ENCODE results near the gene MARCKS. TPM values are rescaled to one million over a fixed set of nuclear protein-coding genes. Genes with fewer than 3 reads are reported as not detected.

MARCKS gene
- total RNA-seq, 4 donors from 2014 or later: 51.5 to 91.3 (median 56.8) TPM

- 75 to 88% methylated on average over 3 of the region's 3 CpGs for WGBS, 2 donors
These were observed 32.3 kb upstream of the MARCKS start for GRCh38 chr6:113824866-113825265.

GRCh38 chr6:113825781-113826180 lies 31.4 kb upstream of the MARCKS start:
- Histone ChIP-seq H3K4me1 (peaks cover 3 to 13% (median 4%) of the 10 kb centered on the region in 3 donors), H3K4me3 (no peak overlapping the region), H3K36me3 (no peaks in the 10 kb centered on the region), H3K27ac (peak overlapping the region in 1 of 4 donors; percentile 38), H3K27me3 (no peaks in the 10 kb centered on the region), H3K9me3 (no peaks in the 10 kb centered on the region)
- TF ChIP-seq CTCF (IDR thresholded peaks at IDR 0.05) (no peak), POLR2A (IDR thresholded peaks at IDR 0.05) (no peak)
- WGBS, 2 donors: 16 to 18% methylated on average over 5 of the region's 5 CpGs
- intact Hi-C loops (cut with DNase I): no loop called here
- no peak for DNase-seq

More at GRCh38 chr6:113824866-113825265, 32.3 kb upstream of the MARCKS start:
- intact Hi-C loops (cut with DNase I): no loop called here
- DNase-seq: no peak
- Histone ChIP-seq H3K27me3 (no peaks in the 10 kb centered on the region), H3K36me3 (no peaks in the 10 kb centered on the region), H3K4me3 (no peak overlapping the region), H3K27ac (peak overlapping the region in 2 of 4 donors; percentile 36 to 44), H3K9me3 (no peaks in the 10 kb centered on the region), H3K4me1 (peaks cover 3 to 13% (median 4%) of the 10 kb centered on the region in 3 donors)
- TF ChIP-seq CTCF (IDR thresholded peaks at IDR 0.05) (no peak), POLR2A (IDR thresholded peaks at IDR 0.05) (no peak)

GRCh38 chr6:113828984-113829695 lies 28.0 kb upstream of the MARCKS start:
- DNase-seq: no peak
- Histone ChIP-seq H3K4me3 (no peak overlapping the region), H3K9me3 (no peaks in the 10 kb centered on the region), H3K27me3 (no peaks in the 10 kb centered on the region), H3K36me3 (no peaks in the 10 kb centered on the region), H3K27ac (no peak overlapping the region), H3K4me1 (peaks cover 3 to 13% (median 4%) of the 10 kb centered on the region in 3 donors)
- intact Hi-C loops (cut with DNase I): no loop called here
- no peak for TF ChIP-seq CTCF (IDR thresholded peaks at IDR 0.05)
- TF ChIP-seq POLR2A (IDR thresholded peaks at IDR 0.05): no peak
- WGBS, 2 donors: 71 to 83% methylated on average over 4 of the region's 4 CpGs

DNA sequence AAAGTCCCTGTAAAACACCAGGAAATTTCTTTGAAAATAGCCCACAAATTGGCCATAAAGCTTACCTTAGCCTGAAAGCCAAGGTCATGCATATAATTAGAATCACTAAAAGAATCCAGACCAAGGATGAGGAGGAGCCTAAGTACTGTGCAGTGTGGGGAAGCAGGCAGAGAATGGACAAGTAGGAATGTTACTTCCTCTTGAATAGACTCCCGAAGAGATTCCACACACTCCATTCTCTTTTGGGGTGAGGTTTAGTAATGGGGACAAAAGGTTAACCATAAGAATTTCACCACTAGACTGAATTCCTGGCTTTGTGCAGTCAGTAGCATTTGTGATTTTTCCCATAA lies 27.5 kb upstream of the MARCKS start:
- Histone ChIP-seq H3K36me3 (no peaks in the 10 kb centered on the region), H3K9me3 (no peaks in the 10 kb centered on the region), H3K27ac (no peak overlapping the region), H3K27me3 (no peaks in the 10 kb centered on the region), H3K4me3 (no peak overlapping the region), H3K4me1 (peaks cover 3 to 13% (median 4%) of the 10 kb centered on the region in 3 donors)
- WGBS, 2 donors: 52 to 67% methylated on average over 1 of the region's 1 CpG
- intact Hi-C loops (cut with DNase I): no loop called here
- DNase-seq: no peak
- TF ChIP-seq POLR2A (IDR thresholded peaks at IDR 0.05) (no peak), CTCF (IDR thresholded peaks at IDR 0.05) (no peak)

DNA sequence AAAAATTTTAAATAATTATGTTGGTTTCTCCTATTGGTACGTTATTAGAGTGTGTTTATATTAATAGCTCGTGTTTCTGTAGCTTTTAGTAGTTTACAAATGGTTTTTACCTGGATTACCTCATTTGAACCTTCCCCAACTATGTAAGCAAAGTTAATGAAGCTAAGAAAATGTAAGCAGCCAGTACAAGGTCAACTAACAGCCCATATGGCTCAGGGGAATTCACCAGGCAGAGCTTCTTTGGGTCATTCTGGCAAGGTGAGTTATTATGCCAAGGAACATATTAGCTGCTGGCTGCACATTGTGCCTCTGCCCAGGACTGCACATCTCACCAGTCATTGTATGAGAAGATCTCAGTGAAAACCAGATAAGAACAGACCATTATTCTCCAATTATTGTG lies 27.0 kb upstream of the MARCKS start:
- no peak overlapping the region for H3K27ac ChIP-seq
- H3K27me3 ChIP-seq: no peaks in the 10 kb centered on the region
- TF ChIP-seq POLR2A (IDR thresholded peaks at IDR 0.05) (no peak), CTCF (IDR thresholded peaks at IDR 0.05) (no peak)
- WGBS, 2 donors: 53 to 80% methylated on average over 2 of the region's 2 CpGs
- H3K36me3 ChIP-seq: no peaks in the 10 kb centered on the region
- peaks cover 3 to 12% (median 4%) of the 10 kb centered on the region in 3 donors for H3K4me1 ChIP-seq
- intact Hi-C loops (cut with DNase I): no loop called here
- no peaks in the 10 kb centered on the region for H3K9me3 ChIP-seq
- no peak overlapping the region for H3K4me3 ChIP-seq
- no peak for DNase-seq
